Right lobe of liver (tissue), 4 donors: ENCODE data around the gene PSD.

Experiments used
- POLR2A ChIP-seq: fragments of 450-650 bp; IDR thresholded peaks from one replicate; pipeline ENCODE4 v1.6.1; 2017; ENCODE audit warnings: antibody characterized with exemption, mild to moderate bottlenecking
- TF ChIP-seq, protein P1 (sequence below), 4 donors: fragments of 200-600 bp in 3 of 4; fragments of 450-650 bp in 1 of 4; IDR thresholded peaks; one replicate each; pipeline versions ENCODE4 v1.5.1 to v1.8.0; 2016 to 2022; ENCODE audit warnings: antibody characterized with exemption in 4 of 4, mild to moderate bottlenecking in 2 of 4
- donor health status: DM: no; HTN: no; CAD: no.
- donor health status: DM: no; HTN: no; CAD: no.
- donor health status: DM: no; HTN: yes; CAD: no.

DNA sequence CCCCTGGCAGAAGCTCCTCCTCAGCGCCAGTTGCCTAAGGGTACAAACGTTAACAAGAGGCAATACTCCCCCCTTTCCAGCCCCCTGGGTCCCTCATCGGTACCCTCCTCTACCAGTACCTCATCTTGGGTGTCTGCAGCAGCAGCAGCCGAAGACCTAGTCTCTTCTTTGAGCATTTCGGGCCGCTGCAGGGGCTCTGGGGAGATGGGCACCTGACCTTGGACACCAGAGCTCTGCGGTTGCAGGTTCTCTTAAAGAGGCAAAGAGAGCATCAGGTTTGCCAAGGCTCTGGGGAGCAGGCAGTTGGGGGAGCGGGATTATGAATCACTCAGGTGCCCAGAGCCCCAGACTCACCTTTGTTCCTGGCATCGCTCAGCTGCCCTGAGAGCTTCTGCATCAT is 5.6 kb upstream of the PSD start:
- no peak for TF ChIP-seq POLR2A
- TF ChIP-seq, protein P1, sequence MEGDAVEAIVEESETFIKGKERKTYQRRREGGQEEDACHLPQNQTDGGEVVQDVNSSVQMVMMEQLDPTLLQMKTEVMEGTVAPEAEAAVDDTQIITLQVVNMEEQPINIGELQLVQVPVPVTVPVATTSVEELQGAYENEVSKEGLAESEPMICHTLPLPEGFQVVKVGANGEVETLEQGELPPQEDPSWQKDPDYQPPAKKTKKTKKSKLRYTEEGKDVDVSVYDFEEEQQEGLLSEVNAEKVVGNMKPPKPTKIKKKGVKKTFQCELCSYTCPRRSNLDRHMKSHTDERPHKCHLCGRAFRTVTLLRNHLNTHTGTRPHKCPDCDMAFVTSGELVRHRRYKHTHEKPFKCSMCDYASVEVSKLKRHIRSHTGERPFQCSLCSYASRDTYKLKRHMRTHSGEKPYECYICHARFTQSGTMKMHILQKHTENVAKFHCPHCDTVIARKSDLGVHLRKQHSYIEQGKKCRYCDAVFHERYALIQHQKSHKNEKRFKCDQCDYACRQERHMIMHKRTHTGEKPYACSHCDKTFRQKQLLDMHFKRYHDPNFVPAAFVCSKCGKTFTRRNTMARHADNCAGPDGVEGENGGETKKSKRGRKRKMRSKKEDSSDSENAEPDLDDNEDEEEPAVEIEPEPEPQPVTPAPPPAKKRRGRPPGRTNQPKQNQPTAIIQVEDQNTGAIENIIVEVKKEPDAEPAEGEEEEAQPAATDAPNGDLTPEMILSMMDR (IDR thresholded peaks at IDR 0.05): no peak
